A549 (cell line): Measurements from ENCODE around the gene SLC51A. TPM values are rescaled to one million over a fixed set of nuclear protein-coding genes. Genes with fewer than 3 reads are reported as not detected.

Experiments
- ATAC-seq, 2 experiments: fragments of 200-7000 bp in 1 of 2; fragments of >200 bp in 1 of 2; cut with Nextera tagmentation in 1 of 2; cut with Tn5 transposase in 1 of 2; 3 replicates each; pipeline versions ENCODE4 v1.8.0 to v1.9.1; 2018 to 2020; ENCODE audit warnings: mild to moderate bottlenecking in 1 of 2, moderate library complexity in 1 of 2
- CTCF ChIA-PET: fragments of 300-600 bp; sonication (Branson Sonifier 250); formaldehyde crosslinking; extraction: SDS; loops from one replicate; lab custom pipeline; 2021; ENCODE audit warnings: antibody characterized with exemption, inconsistent platforms; lab: Yijun Ruan, JAX
- POLR2A ChIA-PET: fragments of 350-600 bp; formaldehyde crosslinking; extraction: SDS; loops from one replicate; lab custom pipeline; 2021; ENCODE audit warnings: antibody characterized with exemption, inconsistent platforms; lab: Yijun Ruan, JAX
- DNase-seq, 2 experiments: peaks; one replicate each; pipeline versions ENCODE4 v3.0.0 to v3.0.0-alpha.2; 2011 to 2016; ENCODE audit warnings: low read depth in 1 of 2, low spot score in 1 of 2
- FAIRE-seq: peaks from 2 replicates; lab custom pipeline; 2011; peaks lifted over from hg19 to GRCh38; lab: Jason Lieb, UNC
- H3K27ac ChIP-seq, 2 experiments: fragments of >200 bp; sonication (Bioruptor Twin); formaldehyde crosslinking; 3 replicates each; pipeline ENCODE4 v1.5.1; 2016 to 2017
- H3K4me1 ChIP-seq: fragments of >200 bp; sonication (Bioruptor Twin); formaldehyde crosslinking; 3 replicates; pipeline ENCODE4 v1.6.1; 2016
- H3K4me2 ChIP-seq: fragments of >200 bp; sonication (Bioruptor Twin); formaldehyde crosslinking; 3 replicates; pipeline ENCODE4 v1.6.1; 2016
- H3K4me3 ChIP-seq: fragments of >200 bp; sonication (Bioruptor Twin); formaldehyde crosslinking; 3 replicates; pipeline ENCODE4 v1.5.1; 2016
- H3K9me3 ChIP-seq: fragments of >200 bp; sonication (Bioruptor Twin); formaldehyde crosslinking; 3 replicates; pipeline ENCODE4 v1.6.1; 2016
- BCL3 ChIP-seq: fragments of >200 bp; sonication (Bioruptor Twin); formaldehyde crosslinking; IDR thresholded peaks from 3 replicates; pipeline ENCODE4 v1.6.1; 2016
- CBX8 ChIP-seq: fragments of 200-600 bp; sonication (generic); IDR thresholded peaks from 2 replicates; pipeline ENCODE4 v1.6.1; 2016
- CEBPB ChIP-seq, 2 experiments: fragments of >200 bp in 1 of 2; sonication (Bioruptor Twin) in 1 of 2; formaldehyde crosslinking in 1 of 2; IDR thresholded peaks; 2 replicates each; pipeline ENCODE4 v1.6.1; 2012 to 2016
- CHD4 ChIP-seq: fragments of 200-600 bp; sonication (generic); IDR thresholded peaks from 2 replicates; pipeline ENCODE4 v1.6.1; 2016; ENCODE audit warnings: antibody characterized with exemption, mild to moderate bottlenecking, borderline replicate concordance
- EHMT2 ChIP-seq: fragments of 200-600 bp; sonication (generic); IDR thresholded peaks from 2 replicates; pipeline ENCODE4 v1.6.1; 2016; ENCODE audit warnings: antibody characterized with exemption, low read depth, mild to moderate bottlenecking, moderate library complexity
- ESRRA ChIP-seq: fragments of 150-350 bp; IDR thresholded peaks from 2 replicates; pipeline ENCODE4 v1.6.1; 2014; ENCODE audit warnings: mild to moderate bottlenecking, low read length, borderline replicate concordance
- FOSB ChIP-seq: fragments of 250-450 bp; sonication (Bioruptor Pico); IDR thresholded peaks from 2 replicates; pipeline ENCODE4 v1.5.0; 2020; ENCODE audit warnings: mild to moderate bottlenecking, moderate library complexity
- HOXA7 ChIP-seq: fragments of 250-450 bp; sonication (Bioruptor Pico); IDR thresholded peaks from 2 replicates; pipeline ENCODE4 v1.5.0; 2020; ENCODE audit warnings: mild to moderate bottlenecking, moderate library complexity
- HOXB13 ChIP-seq: fragments of 250-450 bp; sonication (Bioruptor Pico); IDR thresholded peaks from 2 replicates; pipeline ENCODE4 v1.5.0; 2020; ENCODE audit warnings: low read depth, mild to moderate bottlenecking, moderate library complexity
- JUN ChIP-seq, 2 experiments: fragments of >200 bp; sonication (Bioruptor Twin); formaldehyde crosslinking; IDR thresholded peaks; 2 replicates in 1 of 2; 3 replicates in 1 of 2; pipeline ENCODE4 v1.6.1; 2016 to 2017
- JUNB ChIP-seq: fragments of >200 bp; sonication (Bioruptor Twin); formaldehyde crosslinking; IDR thresholded peaks from 2 replicates; pipeline ENCODE4 v1.6.1; 2016
- MAFK ChIP-seq: fragments of 450-650 bp; IDR thresholded peaks from 2 replicates; pipeline ENCODE4 v1.6.1; 2014; ENCODE audit not compliant: partially characterized antibody
- MYC ChIP-seq: IDR thresholded peaks from 2 replicates; pipeline ENCODE4 v1.6.1; 2012; ENCODE audit warnings: mild to moderate bottlenecking, inconsistent platforms, low read length, improper control_type of control experiment, borderline replicate concordance
- NPAS2 ChIP-seq: fragments of 250-450 bp; sonication (Bioruptor Pico); IDR thresholded peaks from 2 replicates; pipeline ENCODE4 v1.8.0; 2022; ENCODE audit warnings: mild to moderate bottlenecking, moderate library complexity, borderline replicate concordance
- NR3C1 ChIP-seq: fragments of >200 bp; sonication (Bioruptor Twin); formaldehyde crosslinking; IDR thresholded peaks from 3 replicates; pipeline ENCODE4 v1.6.1; 2017
- PBX3 ChIP-seq: IDR thresholded peaks from 2 replicates; pipeline ENCODE4 v1.6.1; 2012
- POLR2AphosphoS2 ChIP-seq: conservative IDR thresholded peaks from 2 replicates; pipeline ENCODE4 v1.6.1; 2012; ENCODE audit warnings: low read length, improper control_type of control experiment, inconsistent platforms
- RFX5 ChIP-seq: fragments of 450-650 bp; IDR thresholded peaks from 2 replicates; pipeline ENCODE4 v1.7.1; 2014; ENCODE audit warnings: antibody characterized with exemption, mild to moderate bottlenecking, moderate library complexity
- RNF2 ChIP-seq: fragments of 200-600 bp; sonication (generic); IDR thresholded peaks from 2 replicates; pipeline ENCODE4 v1.6.1; 2016; ENCODE audit warnings: low read depth, mild to moderate bottlenecking, antibody characterized with exemption, moderate library complexity, borderline replicate concordance
- SMC3 ChIP-seq: fragments of >200 bp; sonication (Bioruptor Twin); formaldehyde crosslinking; IDR thresholded peaks from 3 replicates; pipeline ENCODE4 v1.6.1; 2018; ENCODE audit warnings: inconsistent platforms
- SREBF2 ChIP-seq: fragments of 450-650 bp; IDR thresholded peaks from 2 replicates; pipeline ENCODE4 v1.6.1; 2014; ENCODE audit warnings: mild to moderate bottlenecking, moderate library complexity
- TP53 ChIP-seq: fragments of 250-450 bp; sonication (Bioruptor Pico); IDR thresholded peaks from 2 replicates; pipeline ENCODE4 v1.5.0; 2021; ENCODE audit warnings: mild to moderate bottlenecking, moderate library complexity
- USF2 ChIP-seq: fragments of 450-650 bp; IDR thresholded peaks from 2 replicates; pipeline ENCODE4 v1.6.1; 2014; ENCODE audit warnings: antibody characterized with exemption
- ZC3H11A ChIP-seq: fragments of 450-650 bp; IDR thresholded peaks from 2 replicates; pipeline ENCODE4 v1.6.1; 2014; ENCODE audit warnings: antibody characterized with exemption, mild to moderate bottlenecking
- ZNF302 ChIP-seq: fragments of 250-450 bp; sonication (Bioruptor Pico); IDR thresholded peaks from 2 replicates; pipeline ENCODE4 v1.9.0; 2021; ENCODE audit warnings: inconsistent platforms, mild to moderate bottlenecking, moderate library complexity
- ZSCAN20 ChIP-seq: fragments of 250-450 bp; sonication (Bioruptor Pico); IDR thresholded peaks from 2 replicates; pipeline ENCODE4 v1.8.0; 2022; ENCODE audit warnings: mild to moderate bottlenecking, moderate library complexity
- WGBS: methylation state at CpG from one replicate; pipeline ENCODE4 v1.1.6; 2017; ENCODE audit errors: missing lambda C conversion rate; 5-methylcytosine and 5-hydroxymethylcytosine counted together
- polyA plus RNA-seq, 4 experiments: library from polyadenylated mRNA; depleted of rRNA in 3 of 4; stranded (reverse); fragments of >200 nt; fragmentation: RNase III in 1 of 4; extraction: RNeasy Plus Mini Kit Qiagen cat#74134 plus additional on column Dnase treatment in 1 of 4; gene quantifications; 2 replicates in 3 of 4; 3 replicates in 1 of 4; pipeline ENCODE4 v1.2.3, GENCODE V29; 2011 to 2017
- TF ChIP-seq, protein P1 (sequence below): fragments of >200 bp; sonication (Bioruptor Twin); formaldehyde crosslinking; IDR thresholded peaks from 3 replicates; pipeline ENCODE4 v1.5.1; 2016
- TF ChIP-seq, protein P2 (sequence below): fragments of 150-350 bp; IDR thresholded peaks from 2 replicates; pipeline ENCODE4 v1.6.1; 2014; ENCODE audit warnings: low read depth, mild to moderate bottlenecking, low read length
- TF ChIP-seq, protein P3 (sequence below): fragments of >200 bp; sonication (Bioruptor Twin); formaldehyde crosslinking; IDR thresholded peaks from 2 replicates; pipeline ENCODE4 v1.6.1; 2016
- TF ChIP-seq, protein P4 (sequence below): IDR thresholded peaks from 2 replicates; pipeline ENCODE4 v1.6.1; 2012

The SLC51A gene
- polyA plus RNA-seq, 2 of the 4 experiments (the other 2 are of a cell fraction) = not detected

DNA sequence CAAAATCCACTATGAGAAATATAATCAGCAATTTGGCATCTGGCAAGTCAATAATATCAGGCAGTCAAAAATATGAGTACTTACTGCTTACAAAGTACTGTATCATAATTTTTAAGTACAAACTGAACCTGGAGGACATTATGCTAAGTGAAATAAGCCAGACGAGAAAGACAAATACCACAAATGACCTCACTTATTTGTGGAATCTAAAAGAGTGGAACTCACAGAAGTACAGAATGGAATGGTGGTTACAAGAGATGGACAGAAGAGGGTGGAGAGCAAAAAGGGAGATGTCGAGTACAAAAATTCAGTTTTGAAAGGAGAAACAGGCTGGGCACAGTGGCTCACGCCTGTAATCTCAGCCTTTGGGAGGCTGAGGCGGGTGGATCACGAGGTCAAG lies 58.8 kb downstream of the SLC51A start:
- no peaks in the 10 kb centered on the region for H3K9me3 ChIP-seq
- ChIA-PET CTCF (no interaction called here), POLR2A (no interaction called here)
- peaks cover 17% of the 10 kb centered on the region for H3K4me1 ChIP-seq
- H3K4me2 ChIP-seq = no peak overlapping the region
- TF ChIP-seq NR3C1 (no peak), TP53 (CRISPR knock-in tag) (no peak), FOSB (CRISPR knock-in tag) (no peak), EHMT2 (no peak), ZSCAN20 (CRISPR knock-in tag) (no peak), RNF2 (no peak), JUN (IDR thresholded peaks at IDR 0.05) (no peak), MAFK (no peak), ESRRA (no peak), SMC3 (no peak), NPAS2 (CRISPR knock-in tag) (no peak)
- TF ChIP-seq, protein P1, sequence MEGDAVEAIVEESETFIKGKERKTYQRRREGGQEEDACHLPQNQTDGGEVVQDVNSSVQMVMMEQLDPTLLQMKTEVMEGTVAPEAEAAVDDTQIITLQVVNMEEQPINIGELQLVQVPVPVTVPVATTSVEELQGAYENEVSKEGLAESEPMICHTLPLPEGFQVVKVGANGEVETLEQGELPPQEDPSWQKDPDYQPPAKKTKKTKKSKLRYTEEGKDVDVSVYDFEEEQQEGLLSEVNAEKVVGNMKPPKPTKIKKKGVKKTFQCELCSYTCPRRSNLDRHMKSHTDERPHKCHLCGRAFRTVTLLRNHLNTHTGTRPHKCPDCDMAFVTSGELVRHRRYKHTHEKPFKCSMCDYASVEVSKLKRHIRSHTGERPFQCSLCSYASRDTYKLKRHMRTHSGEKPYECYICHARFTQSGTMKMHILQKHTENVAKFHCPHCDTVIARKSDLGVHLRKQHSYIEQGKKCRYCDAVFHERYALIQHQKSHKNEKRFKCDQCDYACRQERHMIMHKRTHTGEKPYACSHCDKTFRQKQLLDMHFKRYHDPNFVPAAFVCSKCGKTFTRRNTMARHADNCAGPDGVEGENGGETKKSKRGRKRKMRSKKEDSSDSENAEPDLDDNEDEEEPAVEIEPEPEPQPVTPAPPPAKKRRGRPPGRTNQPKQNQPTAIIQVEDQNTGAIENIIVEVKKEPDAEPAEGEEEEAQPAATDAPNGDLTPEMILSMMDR = no peak
- TF ChIP-seq, protein P2, sequence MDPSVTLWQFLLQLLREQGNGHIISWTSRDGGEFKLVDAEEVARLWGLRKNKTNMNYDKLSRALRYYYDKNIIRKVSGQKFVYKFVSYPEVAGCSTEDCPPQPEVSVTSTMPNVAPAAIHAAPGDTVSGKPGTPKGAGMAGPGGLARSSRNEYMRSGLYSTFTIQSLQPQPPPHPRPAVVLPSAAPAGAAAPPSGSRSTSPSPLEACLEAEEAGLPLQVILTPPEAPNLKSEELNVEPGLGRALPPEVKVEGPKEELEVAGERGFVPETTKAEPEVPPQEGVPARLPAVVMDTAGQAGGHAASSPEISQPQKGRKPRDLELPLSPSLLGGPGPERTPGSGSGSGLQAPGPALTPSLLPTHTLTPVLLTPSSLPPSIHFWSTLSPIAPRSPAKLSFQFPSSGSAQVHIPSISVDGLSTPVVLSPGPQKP = no peak
- TF ChIP-seq, all 56 proteins: peak for 0
- FAIRE-seq = no peak
- 91% methylated on average over 5 of the region's 5 CpGs for WGBS
- Histone ChIP-seq H3K4me3 (no peak overlapping the region), H3K27ac (no peak overlapping the region)
- no peak for DNase-seq
- ATAC-seq = no peak

DNA sequence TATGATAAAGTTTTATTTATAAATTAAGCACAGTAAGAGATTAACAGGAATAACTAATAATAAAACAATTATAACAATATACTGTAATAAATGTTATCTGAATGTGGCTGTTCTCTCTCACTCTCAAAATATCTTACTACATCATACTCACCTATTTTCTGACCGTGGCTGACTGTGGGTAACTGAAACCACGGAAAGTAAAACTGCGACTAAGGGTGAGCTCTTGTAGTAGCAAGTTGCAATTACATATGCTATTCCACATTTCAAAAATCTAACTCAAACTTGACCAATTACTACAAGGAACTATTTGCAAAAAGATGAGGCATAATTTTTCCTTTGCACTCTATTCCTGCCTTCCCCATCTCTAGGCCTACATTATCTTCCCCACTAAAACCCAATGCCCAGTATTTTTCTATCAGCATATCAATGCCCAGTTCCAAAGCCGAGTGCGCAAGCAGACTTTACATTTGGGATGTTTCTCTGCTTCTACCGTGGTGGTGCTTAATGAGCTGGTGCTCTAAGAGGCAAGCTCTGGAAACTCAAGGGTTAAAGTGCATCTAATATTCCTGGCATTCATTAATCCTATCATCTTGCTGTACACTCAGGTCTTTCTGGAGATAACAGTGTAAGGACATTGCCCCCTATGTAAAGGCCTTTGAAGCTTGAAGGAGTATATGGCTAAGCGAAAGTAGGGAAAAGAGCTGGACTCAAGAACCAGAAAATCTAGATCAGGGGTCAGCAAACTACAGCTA lies 64.5 kb downstream of the SLC51A start:
- ATAC-seq = no peak
- peak overlapping the region in 1 of 2 experiments; percentile 32; a peak in 2 of 6 replicates for H3K27ac ChIP-seq
- peaks cover 31% of the 10 kb centered on the region for H3K4me1 ChIP-seq
- 88% methylated on average over 7 of the region's 7 CpGs for WGBS
- H3K9me3 ChIP-seq = no peaks in the 10 kb centered on the region
- POLR2A ChIA-PET = interaction anchor here (0.6 kb wide), 1 partner anchor 19 kb away, joined by 3 read pairs; no protein-coding TSS in a partner anchor
- CTCF ChIA-PET = interaction anchor here (0.7 to 2.0 kb wide), 4 partner anchors 7 to 27 kb away, joined by 3 to 8 read pairs (median 3); no protein-coding TSS in a partner anchor
- TF ChIP-seq HOXB13 (CRISPR knock-in tag) = no peak
- no peak for TF ChIP-seq ESRRA
- TF ChIP-seq RFX5 = no peak
- no peak for TF ChIP-seq NPAS2 (CRISPR knock-in tag)
- TF ChIP-seq EHMT2 = no peak
- TF ChIP-seq USF2 = no peak
- TF ChIP-seq CBX8 = no peak
- TF ChIP-seq, protein P3, sequence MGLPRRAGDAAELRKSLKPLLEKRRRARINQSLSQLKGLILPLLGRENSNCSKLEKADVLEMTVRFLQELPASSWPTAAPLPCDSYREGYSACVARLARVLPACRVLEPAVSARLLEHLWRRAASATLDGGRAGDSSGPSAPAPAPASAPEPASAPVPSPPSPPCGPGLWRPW = no peak
- TF ChIP-seq JUNB = no peak
- no peak for TF ChIP-seq POLR2AphosphoS2
- TF ChIP-seq CEBPB (IDR thresholded peaks at IDR 0.05) = no peak
- TF ChIP-seq, protein P4, sequence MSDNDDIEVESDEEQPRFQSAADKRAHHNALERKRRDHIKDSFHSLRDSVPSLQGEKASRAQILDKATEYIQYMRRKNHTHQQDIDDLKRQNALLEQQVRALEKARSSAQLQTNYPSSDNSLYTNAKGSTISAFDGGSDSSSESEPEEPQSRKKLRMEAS = no peak
- no peak for TF ChIP-seq CHD4
- no peak for TF ChIP-seq PBX3
- no peak for TF ChIP-seq ZC3H11A
- TF ChIP-seq MYC = no peak
- no peak for TF ChIP-seq BCL3
- no peak for TF ChIP-seq ZNF302 (CRISPR knock-in tag)
- TF ChIP-seq HOXA7 (CRISPR knock-in tag) = no peak
- no peak for TF ChIP-seq SREBF2
- no peak for FAIRE-seq
- H3K4me3 ChIP-seq = no peak overlapping the region
- peak overlapping the region; percentile 64; the same call in 1 of the 3 replicates for H3K4me2 ChIP-seq
- no peak for DNase-seq
